GM23338 (cell line): ENCODE measurements around the gene OPTC. TPM values are rescaled to one million over a fixed set of nuclear protein-coding genes. Genes with fewer than 3 reads are reported as not detected.

ENCODE experiments used
- ATAC-seq: fragments of 200-7000 bp; cut with Tn5 transposase; 3 replicates; pipeline ENCODE4 v1.9.1; 2020
- DNase-seq: peaks from one replicate; pipeline ENCODE4 v3.0.0-alpha.2; 2015; ENCODE audit warnings: low spot score
- H2AFZ ChIP-seq: fragments of 200-600 bp; sonication (generic); 2 replicates; pipeline ENCODE4 v1.8.0; 2016; ENCODE audit warnings: antibody characterized with exemption, mild to moderate bottlenecking, moderate library complexity
- H3F3A ChIP-seq: fragments of 200-600 bp; sonication (generic); replicated peaks from 2 replicates; pipeline ENCODE4 v1.8.0; 2017; ENCODE audit warnings: antibody characterized with exemption, mixed run types, low read depth
- H3K27ac ChIP-seq: fragments of 200-600 bp; sonication (generic); 2 replicates; pipeline ENCODE4 v1.6.1; 2016; ENCODE audit warnings: low read depth
- H3K27me3 ChIP-seq: fragments of 200-600 bp; sonication (generic); 2 replicates; pipeline ENCODE4 v1.8.0; 2016; ENCODE audit warnings: mild to moderate bottlenecking, mixed run types, moderate library complexity; ENCODE audit not compliant: insufficient read depth
- H3K36me3 ChIP-seq: fragments of 200-600 bp; sonication (generic); 2 replicates; pipeline ENCODE4 v1.8.0; 2016; ENCODE audit warnings: mild to moderate bottlenecking; ENCODE audit not compliant: insufficient read depth
- H3K4me1 ChIP-seq: fragments of 200-600 bp; sonication (generic); 2 replicates; pipeline ENCODE4 v1.8.0; 2016; ENCODE audit warnings: mild to moderate bottlenecking, moderate library complexity; ENCODE audit not compliant: insufficient read depth
- H3K4me2 ChIP-seq: fragments of 200-600 bp; sonication (generic); 2 replicates; pipeline ENCODE4 v1.7.1; 2017; ENCODE audit warnings: mixed run types
- H3K4me3 ChIP-seq: fragments of 200-600 bp; sonication (generic); 2 replicates; pipeline ENCODE4 v1.6.1; 2016; ENCODE audit warnings: mixed run types
- H3K79me2 ChIP-seq: fragments of 200-600 bp; sonication (generic); replicated peaks from 2 replicates; pipeline ENCODE4 v1.8.0; 2017; ENCODE audit warnings: mild to moderate bottlenecking; ENCODE audit not compliant: insufficient read depth
- H3K9me2 ChIP-seq: fragments of 200-600 bp; sonication (generic); 2 replicates; pipeline ENCODE4 v1.8.0; 2017; ENCODE audit not compliant: insufficient read depth
- H4K20me1 ChIP-seq: fragments of 200-600 bp; sonication (generic); replicated peaks from 2 replicates; pipeline ENCODE4 v1.8.0; 2017; ENCODE audit warnings: mild to moderate bottlenecking; ENCODE audit not compliant: insufficient read depth
- H3K27ac Mint-ChIP-seq: 2 replicates; pipeline ENCODE4 v1.8.0; 2020; ENCODE audit warnings: inconsistent platforms, mild to moderate bottlenecking, moderate library complexity, mixed read lengths
- H3K27me3 Mint-ChIP-seq: 3 replicates; pipeline ENCODE4 v1.8.0; 2022; ENCODE audit warnings: low read depth, mild to moderate bottlenecking, moderate library complexity, mixed read lengths, inconsistent platforms; ENCODE audit not compliant: insufficient read depth, poor library complexity
- H3K36me3 Mint-ChIP-seq: 3 replicates; pipeline ENCODE4 v1.8.0; 2021; ENCODE audit warnings: low read depth, mild to moderate bottlenecking, inconsistent platforms, moderate library complexity, mixed read lengths
- H3K4me1 Mint-ChIP-seq: 3 replicates; pipeline ENCODE4 v1.8.0; 2020; ENCODE audit warnings: mild to moderate bottlenecking, inconsistent platforms, mixed read lengths
- H3K4me3 Mint-ChIP-seq: 3 replicates; pipeline ENCODE4 v1.8.0; 2021; ENCODE audit warnings: moderate library complexity, mild to moderate bottlenecking, inconsistent platforms, mixed read lengths
- H3K9me3 Mint-ChIP-seq: 3 replicates; pipeline ENCODE4 v1.8.0; 2020; ENCODE audit warnings: moderate library complexity, mild to moderate bottlenecking, inconsistent platforms, mixed read lengths
- EZH2 ChIP-seq: fragments of 200-600 bp; sonication (generic); IDR thresholded peaks from one replicate; pipeline ENCODE4 v1.8.0; 2017; ENCODE audit warnings: antibody characterized with exemption, mild to moderate bottlenecking, low read depth; ENCODE audit not compliant: unreplicated experiment
- EZH2phosphoT487 ChIP-seq: fragments of 200-600 bp; sonication (generic); IDR thresholded peaks from one replicate; pipeline ENCODE4 v1.8.1; 2018; ENCODE audit warnings: antibody characterized with exemption; ENCODE audit not compliant: unreplicated experiment
- JUNB ChIP-seq: IDR thresholded peaks from one replicate; pipeline ENCODE4 v1.6.1; 2016; ENCODE audit warnings: antibody characterized with exemption; ENCODE audit not compliant: unreplicated experiment
- NANOG ChIP-seq: IDR thresholded peaks from 2 replicates; pipeline ENCODE4 v1.6.1; 2016; ENCODE audit warnings: antibody characterized with exemption, borderline replicate concordance
- POLR2AphosphoS5 ChIP-seq: IDR thresholded peaks from 2 replicates; pipeline ENCODE4 v1.6.1; 2016; ENCODE audit warnings: antibody characterized with exemption, low read depth
- STAT1 ChIP-seq: IDR thresholded peaks from one replicate; pipeline ENCODE4 v1.6.1; 2016; ENCODE audit warnings: antibody characterized with exemption; ENCODE audit not compliant: unreplicated experiment
- ZNF114 ChIP-seq: fragments of 250-450 bp; sonication (Bioruptor Pico); IDR thresholded peaks from 2 replicates; pipeline ENCODE4 v1.5.0; 2020; ENCODE audit warnings: mild to moderate bottlenecking, moderate library complexity
- polyA plus RNA-seq: library from polyadenylated mRNA; unstranded; fragments of >200 nt; fragmentation: Nextera tagmentation; extraction: Ambion mirVana; gene quantifications from 2 replicates; pipeline ENCODE4 v1.2.1, GENCODE V29; 2016
- total RNA-seq: library from RNA; depleted of rRNA; stranded (reverse); fragments of >200 nt; shearing (Covaris generic); gene quantifications from 2 replicates; pipeline ENCODE4 v1.2.3, GENCODE V29; 2014
- TF ChIP-seq, protein P1 (sequence below): IDR thresholded peaks from 2 replicates; pipeline ENCODE4 v1.6.1; 2016; ENCODE audit warnings: antibody characterized with exemption
- TF ChIP-seq, protein P2 (sequence below), 2 experiments: fragments of 200-600 bp in 1 of 2; sonication (generic) in 1 of 2; conservative IDR thresholded peaks; 2 replicates each; pipeline versions ENCODE4 v1.5.1 to v1.6.1; 2016 to 2017; ENCODE audit warnings: antibody characterized with exemption in 2 of 2, low read depth in 2 of 2, mild to moderate bottlenecking in 2 of 2, moderate library complexity in 1 of 2

The OPTC gene
- total and polyA plus RNA-seq, 2 experiments from 2014 or later = 0.50 to 1.0 TPM

DNA sequence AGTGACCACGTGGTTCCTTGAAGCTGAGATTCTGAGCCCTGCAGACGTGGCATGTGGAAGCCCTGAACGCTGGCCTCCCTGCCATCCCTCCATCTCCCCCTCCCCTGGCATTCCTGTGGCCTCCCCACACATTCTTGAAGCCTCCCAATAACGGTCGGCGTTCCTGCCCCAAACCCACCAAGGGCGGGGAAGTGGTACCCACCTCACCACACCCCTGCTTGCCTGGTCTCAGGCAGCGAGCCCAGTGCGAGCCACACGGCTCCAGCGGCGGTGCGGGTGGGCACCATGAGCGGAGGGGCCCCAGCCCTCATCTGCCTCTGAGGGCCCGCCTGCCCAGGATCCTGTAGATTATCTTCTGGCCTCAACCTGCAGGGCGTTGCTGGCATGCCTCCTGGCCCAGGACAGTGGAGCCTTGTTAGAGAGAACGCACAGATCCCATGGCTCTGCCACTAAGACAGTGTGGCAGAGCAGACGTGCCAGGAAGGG, 38.9 kb upstream of the OPTC start:
- Mint-ChIP-seq H3K27me3 (peaks cover 8% of the 10 kb centered on the region), H3K4me1 (peaks cover 7% of the 10 kb centered on the region; the same call in 2 of the 3 replicates), H3K9me3 (no peaks in the 10 kb centered on the region), H3K27ac (no peak overlapping the region), H3K36me3 (no peaks in the 10 kb centered on the region), H3K4me3 (no peak overlapping the region)
- no peaks in the 10 kb centered on the region for H3K36me3 ChIP-seq
- H3K27me3 ChIP-seq = no peaks in the 10 kb centered on the region
- no peak overlapping the region for H3K4me3 ChIP-seq
- TF ChIP-seq, protein P1, sequence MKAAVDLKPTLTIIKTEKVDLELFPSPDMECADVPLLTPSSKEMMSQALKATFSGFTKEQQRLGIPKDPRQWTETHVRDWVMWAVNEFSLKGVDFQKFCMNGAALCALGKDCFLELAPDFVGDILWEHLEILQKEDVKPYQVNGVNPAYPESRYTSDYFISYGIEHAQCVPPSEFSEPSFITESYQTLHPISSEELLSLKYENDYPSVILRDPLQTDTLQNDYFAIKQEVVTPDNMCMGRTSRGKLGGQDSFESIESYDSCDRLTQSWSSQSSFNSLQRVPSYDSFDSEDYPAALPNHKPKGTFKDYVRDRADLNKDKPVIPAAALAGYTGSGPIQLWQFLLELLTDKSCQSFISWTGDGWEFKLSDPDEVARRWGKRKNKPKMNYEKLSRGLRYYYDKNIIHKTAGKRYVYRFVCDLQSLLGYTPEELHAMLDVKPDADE = no peak
- TF ChIP-seq POLR2AphosphoS5 = no peak
- TF ChIP-seq NANOG = no peak
- TF ChIP-seq EZH2phosphoT487 = no peak
- no peak for TF ChIP-seq JUNB
- H3K9me2 ChIP-seq = no peaks in the 10 kb centered on the region
- no peak overlapping the region for H3K27ac ChIP-seq
- H3K4me2 ChIP-seq = no peak overlapping the region
- no peaks in the 10 kb centered on the region for H3K79me2 ChIP-seq
- DNase-seq = no peak
- no peak overlapping the region for H2AFZ ChIP-seq
- no peaks in the 10 kb centered on the region for H3K4me1 ChIP-seq
- H4K20me1 ChIP-seq = no peaks in the 10 kb centered on the region
- no peaks in the 10 kb centered on the region for H3F3A ChIP-seq
- ATAC-seq = no peak

DNA sequence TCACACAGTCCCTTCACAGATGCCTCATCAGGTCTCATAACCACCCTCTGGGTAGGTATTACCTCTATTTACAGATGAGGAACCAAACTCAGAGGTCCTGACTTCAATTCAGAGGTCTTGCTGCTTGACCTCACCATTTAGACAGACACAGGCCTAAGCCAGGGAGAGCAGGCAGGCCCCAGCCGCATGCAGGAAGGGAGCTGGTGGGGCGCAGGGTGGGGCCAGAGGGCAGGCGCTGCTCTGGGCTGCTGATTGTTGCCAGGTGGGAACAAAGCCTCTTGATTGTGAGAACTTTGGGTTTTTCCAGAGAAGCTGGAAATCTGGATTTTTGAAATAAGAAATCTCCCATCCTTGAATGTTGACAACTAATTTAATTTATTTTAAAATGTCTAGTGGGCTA, 38.2 kb upstream of the OPTC start:
- Histone ChIP-seq H3K27ac (no peak overlapping the region), H4K20me1 (no peaks in the 10 kb centered on the region), H3K4me1 (no peaks in the 10 kb centered on the region), H2AFZ (no peak overlapping the region; the same call in 1 of the 2 replicates), H3K4me2 (no peak overlapping the region), H3F3A (no peaks in the 10 kb centered on the region), H3K27me3 (no peaks in the 10 kb centered on the region), H3K36me3 (no peaks in the 10 kb centered on the region), H3K79me2 (no peaks in the 10 kb centered on the region), H3K4me3 (no peak overlapping the region), H3K9me2 (no peaks in the 10 kb centered on the region)
- Mint-ChIP-seq H3K9me3 (no peaks in the 10 kb centered on the region), H3K4me1 (peaks cover 6% of the 10 kb centered on the region; the same call in 2 of the 3 replicates), H3K36me3 (no peaks in the 10 kb centered on the region), H3K4me3 (no peak overlapping the region), H3K27me3 (peaks cover 6% of the 10 kb centered on the region), H3K27ac (no peak overlapping the region)
- DNase-seq (no peak), ATAC-seq (peak; percentile 52)
- no peak for TF ChIP-seq ZNF114 (CRISPR knock-in tag)
- TF ChIP-seq EZH2 = no peak
- TF ChIP-seq, protein P1 = no peak
- TF ChIP-seq STAT1 = no peak
- TF ChIP-seq, protein P2, sequence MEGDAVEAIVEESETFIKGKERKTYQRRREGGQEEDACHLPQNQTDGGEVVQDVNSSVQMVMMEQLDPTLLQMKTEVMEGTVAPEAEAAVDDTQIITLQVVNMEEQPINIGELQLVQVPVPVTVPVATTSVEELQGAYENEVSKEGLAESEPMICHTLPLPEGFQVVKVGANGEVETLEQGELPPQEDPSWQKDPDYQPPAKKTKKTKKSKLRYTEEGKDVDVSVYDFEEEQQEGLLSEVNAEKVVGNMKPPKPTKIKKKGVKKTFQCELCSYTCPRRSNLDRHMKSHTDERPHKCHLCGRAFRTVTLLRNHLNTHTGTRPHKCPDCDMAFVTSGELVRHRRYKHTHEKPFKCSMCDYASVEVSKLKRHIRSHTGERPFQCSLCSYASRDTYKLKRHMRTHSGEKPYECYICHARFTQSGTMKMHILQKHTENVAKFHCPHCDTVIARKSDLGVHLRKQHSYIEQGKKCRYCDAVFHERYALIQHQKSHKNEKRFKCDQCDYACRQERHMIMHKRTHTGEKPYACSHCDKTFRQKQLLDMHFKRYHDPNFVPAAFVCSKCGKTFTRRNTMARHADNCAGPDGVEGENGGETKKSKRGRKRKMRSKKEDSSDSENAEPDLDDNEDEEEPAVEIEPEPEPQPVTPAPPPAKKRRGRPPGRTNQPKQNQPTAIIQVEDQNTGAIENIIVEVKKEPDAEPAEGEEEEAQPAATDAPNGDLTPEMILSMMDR (conservative IDR thresholded peaks at IDR 0.05; ENCODE audit: low read depth in 2 of 2) = no peak
- TF ChIP-seq POLR2AphosphoS5 = no peak
